HG02981 (cell line): ENCODE results near the gene FAM187B.
A peak's percentile ranks its signal among the peaks of the same experiment; 100 is the strongest.
"Not testable (repeated sequence)": the region's sequence is repeated elsewhere in the genome, so short reads cannot be mapped to it uniquely, and the experiment has no call there.

Experiments used
- ATAC-seq: cut with Tn5 transposase; IDR thresholded peaks from one replicate; pipeline ENCODE4 v1.9.1; 2021; ENCODE audit warnings: mild to moderate bottlenecking, moderate library complexity; ENCODE audit not compliant: unreplicated experiment

Gene FAM187B

DNA sequence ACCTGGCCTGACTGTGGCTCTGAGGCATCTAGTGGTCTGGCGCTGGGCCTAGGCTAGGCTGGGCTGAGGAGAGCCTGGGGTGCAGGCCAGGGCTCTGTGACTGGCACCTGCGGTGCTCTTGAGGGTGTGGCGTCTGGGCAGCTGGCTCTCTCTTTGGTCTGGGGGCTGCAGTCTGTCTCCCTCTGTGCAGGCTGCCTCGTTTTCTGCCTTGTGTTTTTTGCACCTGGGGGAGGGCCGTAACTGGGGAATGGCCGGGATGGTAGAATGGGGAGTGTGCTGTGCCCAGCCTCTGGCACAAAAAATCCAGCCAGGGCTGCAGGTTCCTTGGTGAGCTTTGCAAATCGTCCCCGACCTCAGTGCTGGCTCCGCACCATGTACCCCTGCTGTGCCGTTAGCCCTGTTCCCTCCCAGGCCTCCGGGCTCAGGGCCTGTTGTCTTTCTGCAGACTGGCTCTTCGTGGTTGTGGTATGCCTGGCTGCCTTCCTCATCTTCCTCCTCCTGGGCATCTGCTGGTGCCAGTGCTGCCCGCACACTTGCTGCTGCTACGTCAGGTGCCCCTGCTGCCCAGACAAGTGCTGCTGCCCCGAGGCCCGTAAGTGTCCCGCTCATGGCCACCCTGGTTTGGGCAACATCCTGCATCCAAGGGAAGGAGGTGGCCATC lies 33.7 kb upstream of the FAM187B start:
- ATAC-seq = no peak

DNA sequence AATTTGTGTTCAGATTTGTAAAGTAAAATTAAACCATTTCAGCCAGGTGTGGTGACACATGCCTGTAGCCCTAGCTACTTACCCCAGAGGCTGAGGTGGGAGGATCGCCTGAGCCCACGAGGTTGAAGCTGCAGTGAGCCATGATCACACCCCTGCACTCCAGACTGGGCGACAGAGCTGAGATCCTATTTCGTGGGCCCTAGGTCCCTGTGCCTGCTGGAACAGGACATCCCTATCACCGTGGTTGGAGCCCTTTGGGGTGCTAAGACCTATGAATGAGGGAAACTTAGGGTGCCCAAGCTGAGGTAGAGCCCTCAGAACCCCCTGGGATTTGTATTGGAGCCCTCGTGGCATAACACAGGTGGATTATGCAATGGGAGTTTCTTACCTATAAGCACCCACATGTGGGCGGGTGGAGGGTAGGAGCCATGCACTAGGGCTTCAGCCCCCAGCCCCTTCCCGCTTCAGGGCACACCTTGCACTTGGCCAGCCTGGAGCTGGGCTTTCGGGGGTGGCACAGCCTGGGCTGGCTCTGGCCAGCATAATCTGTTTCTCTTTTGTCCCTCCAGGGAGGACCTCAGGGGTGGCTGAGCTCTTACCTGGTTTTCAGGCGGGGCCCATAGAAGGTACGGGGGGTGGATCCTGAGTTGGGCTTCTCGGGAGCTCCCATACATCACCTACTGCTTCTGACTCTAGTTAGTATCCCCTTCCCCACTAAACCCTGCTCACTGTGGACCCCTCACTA lies 33.0 kb upstream of the FAM187B start:
- no peak for ATAC-seq

DNA sequence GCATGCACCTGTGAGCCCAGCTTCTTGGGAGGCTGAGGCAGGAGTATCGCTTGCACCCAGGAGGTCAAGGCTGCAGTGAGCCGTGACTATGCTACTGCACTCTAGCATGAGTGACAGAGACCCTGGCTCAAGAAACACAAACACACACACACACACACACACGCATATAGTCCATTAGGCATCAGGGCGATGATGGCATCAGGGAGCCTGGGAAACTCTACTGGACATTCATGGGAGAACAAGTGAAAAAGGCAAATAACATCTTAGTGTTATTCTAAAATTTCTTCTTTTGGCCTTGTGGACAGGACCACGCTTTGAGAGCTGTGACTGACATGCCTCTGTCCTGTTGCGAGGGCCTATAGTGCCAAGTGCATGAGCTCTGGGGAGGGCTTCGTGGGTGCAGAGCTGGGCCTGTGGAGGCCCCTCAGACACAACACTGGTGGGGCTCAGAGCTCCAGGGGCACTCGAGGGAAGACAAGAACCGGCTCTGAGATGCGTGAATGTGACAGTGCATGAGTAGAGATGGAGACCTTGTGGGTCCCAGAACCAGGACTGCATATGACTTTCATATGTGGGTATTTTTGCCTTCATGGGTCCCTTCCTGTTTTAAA lies 32.3 kb upstream of the FAM187B start:
- ATAC-seq = no peak

DNA sequence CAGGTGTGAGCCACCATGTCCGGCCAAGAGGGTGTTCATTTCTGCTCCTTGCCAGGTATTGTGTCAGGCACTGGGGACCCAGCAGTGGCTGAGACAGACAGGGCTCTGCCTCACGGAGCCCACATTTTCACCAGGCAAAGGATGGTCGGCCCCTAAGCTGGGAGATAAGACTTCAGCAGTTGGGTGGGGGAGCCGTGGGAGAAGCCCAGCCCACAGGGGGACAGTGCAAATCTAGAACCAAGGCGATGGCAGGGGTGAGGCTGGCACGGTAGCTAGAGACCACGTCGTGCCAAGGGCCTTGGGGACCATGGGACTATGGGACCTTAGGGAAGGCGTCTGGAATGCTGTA lies 28.5 kb upstream of the FAM187B start:
- ATAC-seq = no peak

DNA sequence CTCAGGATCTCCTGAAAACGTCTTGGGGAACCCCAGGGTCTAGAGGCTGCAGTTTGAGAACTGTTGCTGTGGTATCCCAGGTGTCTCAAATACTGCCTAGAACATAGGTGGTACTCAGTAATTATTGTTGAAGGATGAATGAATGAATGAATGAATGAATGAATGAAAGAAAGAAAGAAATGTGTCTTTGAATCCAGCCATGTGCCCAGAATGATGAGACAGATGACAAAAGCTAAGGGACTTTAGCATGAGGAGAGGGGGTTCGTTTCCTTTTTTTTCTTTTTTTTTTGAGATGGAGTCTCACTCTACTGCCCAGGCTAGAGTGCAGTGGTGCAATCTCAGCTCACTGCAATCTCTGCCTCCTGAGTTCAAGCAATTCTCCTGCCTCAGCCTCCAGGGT lies 28.0 kb upstream of the FAM187B start:
- no peak for ATAC-seq

DNA sequence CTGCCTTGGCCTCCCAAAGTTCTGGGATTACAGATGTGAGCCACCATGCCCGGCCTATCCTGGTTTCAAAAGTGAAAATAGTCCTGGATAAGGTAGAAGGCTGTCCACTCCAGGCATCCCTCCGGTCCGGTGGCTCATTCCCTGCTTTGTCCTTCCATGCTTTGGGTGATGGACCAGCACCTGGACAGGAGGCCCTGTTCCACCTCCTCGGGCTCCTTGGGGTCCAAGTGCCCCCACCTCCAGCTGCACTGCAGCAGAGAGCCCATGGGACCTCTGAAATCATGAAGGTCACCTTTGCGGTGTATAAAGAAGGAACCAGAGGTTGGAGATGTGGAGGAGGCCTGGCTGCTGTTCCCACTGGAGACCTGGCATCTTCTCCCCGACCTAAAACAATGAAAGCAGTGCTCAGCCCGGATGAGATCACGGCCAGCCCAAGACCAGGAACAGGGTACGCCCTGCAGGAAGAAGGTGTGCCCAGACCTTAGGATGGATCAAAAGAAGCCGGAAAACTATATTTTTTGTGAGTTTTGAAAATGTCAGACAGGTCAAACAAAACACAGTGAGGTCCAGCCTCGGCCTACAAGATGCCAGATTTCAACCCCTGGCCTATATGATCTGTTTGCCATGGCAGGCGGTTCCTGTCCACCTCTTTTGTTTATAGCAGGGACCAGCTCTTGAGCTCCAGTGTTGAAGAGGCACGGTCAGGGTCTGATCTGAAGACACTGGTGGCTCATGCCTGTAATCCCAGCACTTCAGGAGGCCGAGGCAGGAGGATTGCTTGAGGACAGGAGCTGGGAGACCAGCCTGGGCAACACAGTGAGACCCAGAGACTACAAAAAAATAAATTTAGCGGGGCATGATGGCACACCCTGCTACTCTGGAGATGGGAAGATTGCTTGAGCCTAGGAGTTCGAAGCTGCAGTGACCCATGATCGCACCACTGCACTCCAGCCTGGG lies 26.1 kb upstream of the FAM187B start:
- ATAC-seq = no peak

DNA sequence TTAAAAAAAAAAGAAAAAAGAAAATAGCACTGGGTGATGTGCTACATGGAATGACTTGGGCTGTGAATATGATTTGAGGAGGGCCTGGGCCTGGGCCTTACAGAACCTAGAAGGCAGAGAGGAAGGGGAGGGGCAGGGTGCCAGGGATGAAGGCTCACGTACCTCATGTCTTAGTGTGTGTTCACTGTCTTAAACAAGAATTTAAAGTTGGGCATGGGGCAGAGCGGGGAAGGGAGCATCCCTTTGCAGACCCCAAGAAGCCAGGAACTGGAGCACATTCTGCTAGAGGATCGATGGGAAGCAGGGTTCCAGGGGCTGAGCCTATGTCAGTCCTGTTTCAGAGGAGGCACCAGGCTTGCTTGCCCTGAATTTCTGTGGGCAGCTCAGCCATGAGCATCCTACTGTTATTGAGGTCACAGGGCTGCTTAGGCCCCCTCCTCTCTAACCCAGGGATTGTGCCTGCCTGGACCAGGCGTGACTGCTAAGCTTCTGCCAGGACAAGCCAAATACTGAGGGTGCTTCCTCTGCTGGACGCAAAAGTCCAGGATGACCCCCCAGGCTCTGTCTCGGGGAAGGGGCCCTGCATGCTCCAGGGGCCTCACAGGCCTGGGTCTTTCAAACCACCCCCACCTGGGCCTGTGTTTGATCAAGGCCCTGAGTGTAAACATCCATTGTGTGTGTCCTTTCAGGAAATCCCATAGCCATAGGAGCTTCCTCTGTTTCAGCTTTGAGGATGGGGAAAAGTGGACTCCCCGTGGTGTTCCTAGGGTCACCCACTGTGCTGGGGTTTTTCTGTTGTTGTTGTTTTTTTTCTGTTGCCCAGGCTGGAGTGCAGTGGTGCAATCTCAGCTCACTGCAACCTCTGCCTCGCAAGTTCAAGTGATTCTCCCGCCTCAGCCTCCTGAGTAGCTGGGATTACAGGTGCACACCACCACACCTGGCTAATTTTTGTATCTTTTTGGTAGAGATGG lies 25.1 kb upstream of the FAM187B start:
- no peak for ATAC-seq

DNA sequence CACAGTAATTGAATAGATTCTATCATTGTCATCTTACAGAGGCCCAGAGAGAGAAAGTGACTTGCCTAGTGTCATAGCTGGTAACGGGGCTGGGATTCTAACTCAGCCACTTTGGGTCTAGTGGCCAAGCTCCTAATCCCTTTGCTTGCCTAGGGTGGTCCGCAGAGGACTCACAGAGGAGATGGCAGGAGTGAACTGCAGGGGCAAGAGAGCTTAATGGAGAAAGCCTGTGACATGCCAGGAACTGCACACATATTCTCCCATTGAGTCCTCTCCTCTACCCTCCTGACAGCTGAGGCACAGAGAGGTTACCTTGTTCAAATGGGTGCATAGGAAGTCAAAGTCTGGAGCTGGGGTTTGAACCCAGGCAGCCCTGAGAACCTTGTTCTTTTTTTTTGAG lies 22.9 kb upstream of the FAM187B start:
- ATAC-seq = no peak

DNA sequence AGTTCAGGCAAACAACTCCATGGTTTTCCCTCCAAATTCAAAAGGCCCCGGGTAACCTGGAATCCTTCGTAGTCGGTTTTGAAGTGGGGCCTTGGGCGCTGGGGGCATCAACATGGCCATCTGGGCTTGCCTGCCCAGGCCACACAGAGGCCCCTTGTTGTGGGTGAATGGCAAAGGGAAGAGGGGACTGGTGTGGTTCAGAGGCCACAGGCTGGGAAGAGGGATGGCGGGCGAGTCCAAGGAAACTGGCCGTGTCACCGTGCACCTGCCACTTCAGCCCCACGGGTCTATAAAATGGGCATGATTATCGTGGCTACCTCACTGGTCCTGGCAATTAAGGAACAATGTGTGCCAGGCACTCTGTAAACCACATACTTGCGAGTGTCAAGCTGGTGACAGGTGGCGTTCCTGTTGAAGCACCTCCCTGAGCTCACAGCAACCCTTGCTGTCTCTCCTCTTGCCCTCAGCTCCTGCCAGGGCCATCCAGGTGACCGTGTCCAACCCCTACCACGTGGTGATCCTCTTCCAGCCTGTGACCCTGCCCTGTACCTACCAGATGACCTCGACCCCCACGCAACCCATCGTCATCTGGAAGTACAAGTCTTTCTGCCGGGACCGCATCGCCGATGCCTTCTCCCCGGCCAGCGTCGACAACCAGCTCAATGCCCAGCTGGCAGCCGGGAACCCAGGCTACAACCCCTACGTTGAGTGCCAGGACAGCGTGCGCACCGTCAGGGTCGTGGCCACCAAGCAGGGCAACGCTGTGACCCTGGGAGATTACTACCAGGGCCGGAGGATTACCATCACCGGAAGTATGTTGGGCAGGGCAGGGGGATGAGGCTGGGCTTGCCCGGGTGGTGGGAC lies 21.5 kb upstream of the FAM187B start:
- no peak for ATAC-seq

DNA sequence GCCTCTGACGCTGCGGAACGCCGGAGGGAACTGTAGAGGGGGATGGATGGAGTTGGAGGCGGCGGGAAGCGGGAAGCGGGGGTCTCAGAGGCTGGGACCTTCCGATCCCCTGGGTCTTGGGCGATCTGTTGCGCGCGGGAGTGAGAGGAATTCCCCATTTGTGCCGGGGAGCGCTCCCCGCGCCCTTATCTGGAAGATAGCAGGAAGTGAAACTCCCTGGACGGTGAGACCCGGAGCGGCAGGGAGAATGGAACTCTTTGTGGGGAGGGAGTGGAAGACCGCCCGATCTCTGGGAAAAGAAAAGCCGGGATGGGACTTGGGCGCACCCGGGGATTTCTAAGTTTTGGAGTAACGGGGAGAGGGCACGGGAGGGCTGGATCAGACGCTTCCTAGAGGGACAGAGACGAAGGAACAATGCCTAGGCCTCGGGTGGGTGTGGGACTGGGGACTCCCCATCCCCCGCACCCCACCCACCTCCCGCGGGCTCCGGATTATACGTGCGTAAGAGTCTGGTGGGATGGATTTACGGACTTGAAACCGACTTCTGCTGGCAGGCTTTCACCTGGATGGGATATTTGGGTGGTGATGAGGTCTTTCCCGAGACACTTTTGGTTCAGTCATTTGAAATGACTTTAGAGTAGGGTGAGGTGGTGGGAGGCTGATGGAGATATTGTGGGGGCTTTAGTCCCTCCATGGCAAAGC lies 20.8 kb upstream of the FAM187B start:
- ATAC-seq = peak; percentile 2

DNA sequence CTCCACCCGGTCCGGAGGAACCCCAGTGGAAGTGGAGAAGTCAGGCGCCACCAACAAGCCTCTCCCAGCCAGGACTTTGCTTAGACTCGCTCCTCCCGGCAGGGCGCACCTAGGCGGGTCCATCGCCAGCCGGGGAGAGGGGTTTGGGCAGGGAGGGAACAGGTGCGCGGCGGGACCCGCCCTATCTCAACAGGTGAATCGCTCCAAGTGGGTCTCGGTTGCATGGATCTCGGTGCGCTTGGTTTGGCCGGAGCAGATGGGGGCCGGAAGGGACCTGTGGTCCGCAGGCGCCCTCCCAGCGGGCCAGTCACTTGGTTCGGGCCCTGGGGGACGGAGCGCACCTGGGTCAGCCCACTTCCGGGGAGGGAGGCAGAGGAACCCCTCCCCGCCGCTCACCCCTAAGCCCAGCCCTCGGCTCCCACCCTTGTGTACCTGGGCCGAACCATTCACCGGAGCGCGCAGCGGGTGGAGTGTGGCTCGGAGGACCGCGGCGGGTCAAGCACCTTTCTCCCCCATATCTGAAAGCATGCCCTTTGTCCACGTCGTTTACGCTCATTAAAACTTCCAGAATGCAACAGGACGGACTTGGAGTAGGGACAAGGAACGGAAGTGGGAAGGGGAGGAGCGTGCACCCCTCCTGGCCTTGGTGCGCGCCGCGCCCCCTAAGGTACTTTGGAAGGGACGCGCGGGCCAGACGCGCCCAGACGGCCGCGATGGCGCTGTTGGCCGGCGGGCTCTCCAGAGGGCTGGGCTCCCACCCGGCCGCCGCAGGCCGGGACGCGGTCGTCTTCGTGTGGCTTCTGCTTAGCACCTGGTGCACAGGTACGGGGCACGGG lies 20.0 kb upstream of the FAM187B start, which contains the start of gene LSR:
Gene LSR, plus strand, starts transcription at position 693 of the 836 bp plus-strand sequence. Its CDS starts 21 bp downstream, at position 714.
- peak; percentile 73 for ATAC-seq

DNA sequence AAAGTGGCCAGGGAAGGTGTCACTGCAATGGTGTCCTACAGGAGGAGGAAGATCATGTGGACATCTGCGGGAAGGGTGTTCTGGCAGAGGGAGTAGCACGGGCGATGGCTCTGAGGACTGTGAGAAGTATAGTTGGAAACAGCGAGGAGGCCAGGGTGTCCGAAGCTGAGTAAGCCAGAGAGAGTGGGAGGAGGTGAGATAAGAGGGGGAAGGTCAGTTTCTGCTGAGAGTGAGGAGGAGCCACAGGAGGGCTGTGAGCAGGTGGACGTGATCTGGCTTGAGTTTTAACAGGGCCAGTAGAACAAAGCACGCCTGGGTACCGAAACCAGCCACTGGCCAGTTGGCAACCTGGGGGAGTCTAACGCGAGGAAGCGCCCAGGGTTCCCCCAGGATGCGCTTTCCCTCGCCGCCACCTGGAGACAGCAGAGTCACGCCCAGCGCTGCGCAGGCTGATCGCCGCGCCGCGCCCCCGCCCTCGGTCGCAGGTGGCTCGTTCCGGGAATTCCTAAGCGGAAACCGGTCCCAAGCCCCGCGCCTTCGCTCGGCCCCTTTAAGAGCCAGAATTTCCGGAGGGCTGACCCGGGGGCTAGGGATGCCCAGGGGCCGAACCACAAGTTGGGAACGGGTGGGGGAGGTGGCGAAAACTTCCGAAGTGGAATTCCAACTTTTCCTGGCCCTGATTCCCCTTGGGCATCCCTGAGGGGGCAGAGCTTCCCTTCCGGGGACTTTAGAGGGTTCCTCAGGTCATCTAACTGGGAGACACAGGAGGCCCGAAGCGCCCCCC lies 19.2 kb upstream of the FAM187B start:
- peak; percentile 36 for ATAC-seq

DNA sequence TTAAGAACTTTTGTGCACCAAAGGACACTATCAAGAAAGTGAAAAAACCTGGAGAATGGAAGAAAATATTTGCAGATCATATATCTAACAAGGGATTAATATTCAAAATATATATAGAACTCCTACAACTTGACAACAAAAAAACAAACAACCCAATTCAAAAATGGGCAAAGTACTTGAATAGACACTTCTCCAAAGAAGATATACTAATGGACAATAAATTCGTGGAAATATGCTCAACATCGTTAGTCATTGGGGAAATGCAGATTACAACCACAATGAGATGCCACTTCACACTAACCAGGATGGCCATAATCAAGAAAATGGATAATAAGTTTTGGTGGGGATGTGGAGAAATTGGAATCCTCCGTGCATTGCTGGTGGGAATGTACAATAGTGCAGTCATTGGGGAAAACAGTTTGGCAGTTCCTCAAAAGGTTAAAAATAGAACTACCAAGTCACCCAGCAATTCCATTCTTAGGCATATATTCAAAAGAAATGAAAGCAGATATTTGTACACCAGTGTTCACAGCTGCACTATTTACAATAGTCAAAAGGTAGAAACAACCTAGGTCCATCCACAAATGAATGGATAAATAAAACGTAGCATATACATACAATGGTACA lies 18.0 kb upstream of the FAM187B start:
- ATAC-seq = no peak

DNA sequence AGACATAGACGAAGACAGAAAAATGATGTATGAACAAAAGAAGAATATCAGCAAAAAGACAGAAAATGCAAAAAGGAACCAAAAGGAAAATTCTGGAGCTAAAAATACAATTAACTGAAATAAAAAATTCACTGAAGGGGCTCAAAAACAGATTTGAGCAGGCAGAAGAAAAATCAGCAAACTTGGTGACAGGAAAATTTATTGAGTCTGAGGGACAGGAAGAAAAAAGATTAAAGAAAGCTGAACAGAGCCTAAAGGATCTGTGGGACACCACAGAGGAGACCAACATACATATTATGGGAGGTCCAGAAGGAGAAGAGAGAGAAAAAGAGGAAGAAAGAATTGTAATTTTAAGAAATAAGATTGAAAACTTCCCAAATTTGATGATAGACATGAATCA lies 12.9 kb upstream of the FAM187B start:
- ATAC-seq = no peak

DNA sequence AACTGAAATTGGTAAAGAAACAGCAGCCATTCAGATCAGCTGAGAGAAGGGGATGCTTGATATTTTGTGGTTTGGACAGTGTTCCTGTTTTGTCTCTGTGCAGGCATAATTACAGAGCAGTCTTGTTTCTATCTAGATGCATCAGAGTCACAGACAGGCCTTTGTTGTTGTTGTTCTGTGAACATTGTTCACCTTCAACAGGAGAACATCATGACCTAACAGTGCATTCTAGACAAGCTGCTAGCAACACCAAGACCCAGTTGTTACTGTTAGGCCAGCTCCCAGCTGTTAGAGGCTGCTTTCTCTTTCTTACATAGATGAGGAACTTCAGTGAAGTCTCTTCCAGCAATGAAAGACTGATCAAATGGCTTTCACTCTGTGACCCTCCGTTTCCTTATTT lies 11.8 kb upstream of the FAM187B start:
- no peak for ATAC-seq

DNA sequence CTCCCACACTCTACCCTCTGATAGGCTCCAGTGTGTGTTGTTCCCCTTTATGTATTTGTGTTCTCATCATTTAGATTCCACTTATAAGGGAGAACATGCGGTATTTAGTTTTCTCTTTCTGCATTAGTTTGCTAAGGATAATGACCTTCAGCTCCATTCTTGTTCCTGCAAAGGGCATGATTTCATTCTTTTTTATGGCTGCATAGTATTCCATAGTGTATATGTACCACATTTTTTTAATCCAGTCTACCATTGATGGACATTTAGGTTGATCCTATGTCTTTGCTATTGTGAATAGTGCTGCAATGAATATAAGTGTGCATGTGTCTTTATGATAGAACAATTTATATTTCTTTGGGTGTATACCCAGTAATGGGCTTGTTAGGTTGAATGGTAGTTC lies 11.1 kb upstream of the FAM187B start:
- ATAC-seq = not testable (repeated sequence)
